IMR-90 (cell line): ENCODE measurements around the gene ATP6V0E2. TPM values are rescaled to one million over a fixed set of nuclear protein-coding genes. Genes with fewer than 3 reads are reported as not detected.

ENCODE experiments used
- ATAC-seq: fragments of 200-7000 bp; cut with Tn5 transposase; 2 replicates; pipeline ENCODE4 v1.9.1; 2020; ENCODE audit warnings: low read depth, mild to moderate bottlenecking, moderate library complexity
- BruUV-seq: library from RNA; stranded (reverse); fragments of 400-500 nt; replicated peaks from 2 replicates; lab custom pipeline; 2021; lab: Mats Ljungman, UMichigan
- CTCF ChIA-PET: fragments of 300-600 bp; formaldehyde crosslinking; extraction: SDS; loops from one replicate; lab custom pipeline; 2021; ENCODE audit warnings: antibody characterized with exemption; lab: Yijun Ruan, JAX
- POLR2A ChIA-PET: fragments of 300-600 bp; sonication (Branson Sonifier 250); formaldehyde crosslinking; loops from one replicate; lab custom pipeline; 2022; ENCODE audit warnings: antibody characterized with exemption; ENCODE audit not compliant: unreplicated experiment; lab: Charles Lee
- DNase-seq: peaks from one replicate; pipeline ENCODE4 v3.0.0; 2013
- H2AFZ ChIP-seq: replicated peaks from 2 replicates; pipeline ENCODE3; 2013; ENCODE audit warnings: low read length, mild to moderate bottlenecking; ENCODE audit not compliant: poor library complexity
- H2AK5ac ChIP-seq: 2 replicates; pipeline ENCODE4 v1.6.1; 2013; ENCODE audit warnings: low read depth, low read length, inconsistent platforms
- H2AK9ac ChIP-seq: replicated peaks from 2 replicates; pipeline ENCODE3; 2013; ENCODE audit warnings: mild to moderate bottlenecking, low read depth, low read length, moderate library complexity; ENCODE audit not compliant: poor library complexity
- H2BK120ac ChIP-seq: 2 replicates; pipeline ENCODE4 v1.6.1; 2013; ENCODE audit warnings: low read depth, low read length, inconsistent platforms
- H2BK15ac ChIP-seq: 3 replicates; pipeline ENCODE4 v1.6.1; 2013; ENCODE audit warnings: low read depth, low read length, inconsistent platforms
- H2BK20ac ChIP-seq: 2 replicates; pipeline ENCODE4 v1.6.1; 2013; ENCODE audit warnings: low read depth, mild to moderate bottlenecking, inconsistent platforms, low read length, moderate library complexity
- H2BK5ac ChIP-seq: 2 replicates; pipeline ENCODE4 v1.6.1; 2013; ENCODE audit warnings: mild to moderate bottlenecking, low read depth, low read length, inconsistent platforms; ENCODE audit not compliant: poor library complexity, severe bottlenecking
- H3K14ac ChIP-seq: replicated peaks from 2 replicates; pipeline ENCODE4 v1.6.1; 2013; ENCODE audit warnings: low read depth, low read length, inconsistent platforms
- H3K18ac ChIP-seq: 2 replicates; pipeline ENCODE4 v1.6.1; 2013; ENCODE audit warnings: low read depth, low read length, control low read depth
- H3K23ac ChIP-seq: 2 replicates; pipeline ENCODE4 v1.6.1; 2013; ENCODE audit warnings: low read depth, low read length, inconsistent platforms
- H3K27ac ChIP-seq: 2 replicates; pipeline ENCODE4 v1.5.1; 2013; ENCODE audit warnings: mild to moderate bottlenecking, control low read depth, low read length; ENCODE audit not compliant: insufficient read depth
- H3K27me3 ChIP-seq: 2 replicates; pipeline ENCODE4 v1.6.1; 2013; ENCODE audit warnings: low read length; ENCODE audit not compliant: control insufficient read depth, insufficient read depth
- H3K36me3 ChIP-seq: 2 replicates; pipeline ENCODE4 v1.6.1; 2013; ENCODE audit warnings: low read length, mixed read lengths; ENCODE audit not compliant: control insufficient read depth, insufficient read depth
- H3K4ac ChIP-seq: 2 replicates; pipeline ENCODE4 v1.6.1; 2013; ENCODE audit warnings: low read depth, low read length, inconsistent platforms
- H3K4me1 ChIP-seq: 2 replicates; pipeline ENCODE4 v1.6.1; 2013; ENCODE audit warnings: low read length, mixed read lengths; ENCODE audit not compliant: control insufficient read depth, insufficient read depth
- H3K4me2 ChIP-seq: 2 replicates; pipeline ENCODE4 v1.6.1; 2013; ENCODE audit warnings: low read depth, mild to moderate bottlenecking, control low read depth, low read length, moderate library complexity
- H3K4me3 ChIP-seq: 2 replicates; pipeline ENCODE4 v1.5.1; 2013; ENCODE audit warnings: low read depth, mild to moderate bottlenecking, control low read depth, low read length, moderate library complexity; ENCODE audit not compliant: insufficient read depth
- H3K56ac ChIP-seq: 2 replicates; pipeline ENCODE4 v1.6.1; 2013; ENCODE audit warnings: low read length, inconsistent platforms; ENCODE audit not compliant: insufficient read depth; ENCODE audit errors: extremely low read depth
- H3K79me1 ChIP-seq, 2 experiments: 2 replicates each; pipeline ENCODE4 v1.6.1; 2013; ENCODE audit warnings: low read length in 2 of 2, inconsistent platforms in 1 of 2, low read depth in 1 of 2
- H3K9ac ChIP-seq: 2 replicates; pipeline ENCODE4 v1.6.1; 2013; ENCODE audit warnings: low read depth, low read length, control low read depth
- H3K9me1 ChIP-seq: 2 replicates; pipeline ENCODE4 v1.6.1; 2013; ENCODE audit warnings: low read length, inconsistent platforms; ENCODE audit not compliant: insufficient read depth
- H3K9me3 ChIP-seq: 2 replicates; pipeline ENCODE4 v1.6.1; 2013; ENCODE audit warnings: low read length; ENCODE audit not compliant: control insufficient read depth, insufficient read depth
- H4K20me1 ChIP-seq: 2 replicates; pipeline ENCODE4 v1.6.1; 2013; ENCODE audit warnings: low read length, inconsistent platforms; ENCODE audit not compliant: insufficient read depth
- H4K5ac ChIP-seq: 2 replicates; pipeline ENCODE4 v1.6.1; 2013; ENCODE audit warnings: mild to moderate bottlenecking, low read depth, low read length, control low read depth
- H4K8ac ChIP-seq, 2 experiments: 2 replicates each; pipeline ENCODE4 v1.6.1; 2013; ENCODE audit warnings: low read depth in 2 of 2, low read length in 2 of 2, control low read depth in 1 of 2, inconsistent platforms in 1 of 2
- H4K91ac ChIP-seq: 2 replicates; pipeline ENCODE4 v1.6.1; 2013; ENCODE audit warnings: low read depth, low read length, inconsistent platforms; ENCODE audit not compliant: insufficient read depth
- BHLHE40 ChIP-seq: fragments of 150-350 bp; IDR thresholded peaks from 2 replicates; pipeline ENCODE4 v1.6.1; 2016; ENCODE audit warnings: mild to moderate bottlenecking, low read depth, low read length
- MAFK ChIP-seq: IDR thresholded peaks from 2 replicates; pipeline ENCODE4 v1.6.1; 2012; ENCODE audit warnings: low read depth, low read length, improper control_type of control experiment
- MXI1 ChIP-seq: IDR thresholded peaks from 2 replicates; pipeline ENCODE4 v1.6.1; 2012; ENCODE audit warnings: low read depth, mild to moderate bottlenecking, low read length, moderate library complexity, borderline replicate concordance
- POLR2A ChIP-seq: IDR thresholded peaks from 2 replicates; pipeline ENCODE4 v1.6.1; 2012; ENCODE audit warnings: mild to moderate bottlenecking, low read depth, low read length
- RAD21 ChIP-seq: IDR thresholded peaks from 2 replicates; pipeline ENCODE4 v1.6.1; 2012; ENCODE audit warnings: low read length, improper control_type of control experiment
- RCOR1 ChIP-seq: IDR thresholded peaks from 2 replicates; pipeline ENCODE4 v1.6.1; 2012; ENCODE audit warnings: mild to moderate bottlenecking, low read length, improper control_type of control experiment; ENCODE audit not compliant: insufficient replicate concordance
- WGBS, 2 experiments: methylation state at CpG; one replicate each; pipeline versions ENCODE4 v1.1.5 to v1.1.7; 2013; ENCODE audit warnings: missing lambda C conversion rate in 2 of 2; ENCODE audit not compliant: insufficient read length in 1 of 2; ENCODE audit errors: extremely low coverage in 2 of 2; 5-methylcytosine and 5-hydroxymethylcytosine counted together
- dilution Hi-C: fragments of 300-500 bp; cut with HindIII; formaldehyde crosslinking; loops from one replicate; pipeline ENCODE4 v1.14.3; 2018; ENCODE audit warnings: low sequenced_read_pairs; ENCODE audit not compliant: unreplicated experiment
- in situ Hi-C: fragments of 300-500 bp; cut with MboI; formaldehyde crosslinking; loops from 3 replicates; pipeline ENCODE4 v1.14.3; 2019; ENCODE audit warnings: low sequenced_read_pairs, inconsistent platforms, mixed read lengths
- intact Hi-C: fragments of 100-400 bp; cut with micrococcal nuclease; formaldehyde crosslinking; loops from 2 replicates; pipeline ENCODE4 v1.10.0; 2022
- polyA plus RNA-seq, 3 experiments: library from polyadenylated mRNA; depleted of rRNA; stranded (reverse); fragments of >200 nt; gene quantifications; 2 replicates each; pipeline ENCODE4 v1.2.3, GENCODE V29; 2012; ENCODE audit warnings: low replicate concordance in 1 of 3
- total RNA-seq: library from RNA; depleted of rRNA; stranded (reverse); fragments of >200 nt; gene quantifications from 2 replicates; pipeline ENCODE4 v1.2.3, GENCODE V29; 2012
- TF ChIP-seq, protein P1 (sequence below): fragments of 150-350 bp; IDR thresholded peaks from 2 replicates; pipeline ENCODE4 v1.6.1; 2017; ENCODE audit warnings: mild to moderate bottlenecking, antibody characterized with exemption, low read length, low read depth
- TF ChIP-seq, protein P2 (sequence below): conservative IDR thresholded peaks from 2 replicates; pipeline ENCODE4 v1.5.1; 2012; ENCODE audit warnings: mild to moderate bottlenecking, low read depth, low read length, improper control_type of control experiment
- TF ChIP-seq, protein P3 (sequence below): fragments of 150-350 bp; IDR thresholded peaks from 2 replicates; pipeline ENCODE4 v1.6.1; 2016; ENCODE audit warnings: low read depth, mild to moderate bottlenecking, low read length, moderate library complexity, borderline replicate concordance

Gene ATP6V0E2
- total and polyA plus RNA-seq, 2 of the 4 experiments (the other 2 are of a cell fraction): 5.7 to 30.3 TPM

DNA sequence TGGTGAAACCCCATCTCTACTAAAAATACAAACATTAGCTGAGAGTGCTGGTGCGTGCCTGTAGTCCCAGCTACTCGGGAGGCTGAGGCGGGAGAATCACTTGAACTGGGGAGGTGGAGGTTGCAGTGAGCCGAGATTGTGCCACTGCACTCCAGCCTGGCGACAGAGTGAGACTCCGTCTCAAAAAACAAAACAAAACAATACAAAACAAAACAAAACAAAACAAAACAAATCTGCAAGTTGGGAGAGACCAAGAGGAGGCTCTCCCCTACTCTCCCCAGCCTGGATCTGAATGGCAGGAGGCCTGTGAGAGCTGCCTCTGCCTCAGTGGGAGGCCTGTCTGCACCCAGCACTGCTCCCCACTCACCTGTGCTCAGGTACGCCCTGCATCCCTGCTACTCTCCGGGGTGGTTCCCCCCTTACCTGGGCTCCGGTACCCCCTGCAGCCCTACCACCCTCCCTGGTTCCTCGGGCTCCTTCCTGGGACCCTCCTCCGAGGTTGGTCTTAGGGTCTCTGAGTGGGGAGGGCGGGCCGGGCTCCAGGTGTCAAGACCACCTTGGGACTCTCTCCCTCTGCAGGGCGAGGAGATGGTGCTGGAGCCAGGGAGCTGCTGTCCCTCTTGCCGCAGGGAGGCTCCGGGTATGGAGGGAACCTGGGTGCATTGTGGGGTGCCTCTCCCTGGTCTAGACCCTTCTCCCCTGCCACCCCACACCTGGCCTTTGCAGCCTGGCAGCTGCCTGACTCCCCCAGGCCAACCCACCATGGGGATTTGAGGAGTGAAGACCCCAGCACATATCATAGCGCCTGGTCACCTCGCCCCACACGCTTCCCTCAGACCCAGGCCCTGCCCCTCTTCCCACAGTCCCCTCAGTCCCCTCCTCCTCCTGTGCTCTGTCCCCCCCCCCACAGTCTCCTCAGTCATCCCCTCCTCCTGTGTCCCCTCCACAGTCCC is 45.1 kb upstream of the ATP6V0E2 start:
- no peak overlapping the region for H3K4me3 ChIP-seq
- BruUV-seq: no TSS peak
- TF ChIP-seq MAFK: no peak
- TF ChIP-seq, protein P1, sequence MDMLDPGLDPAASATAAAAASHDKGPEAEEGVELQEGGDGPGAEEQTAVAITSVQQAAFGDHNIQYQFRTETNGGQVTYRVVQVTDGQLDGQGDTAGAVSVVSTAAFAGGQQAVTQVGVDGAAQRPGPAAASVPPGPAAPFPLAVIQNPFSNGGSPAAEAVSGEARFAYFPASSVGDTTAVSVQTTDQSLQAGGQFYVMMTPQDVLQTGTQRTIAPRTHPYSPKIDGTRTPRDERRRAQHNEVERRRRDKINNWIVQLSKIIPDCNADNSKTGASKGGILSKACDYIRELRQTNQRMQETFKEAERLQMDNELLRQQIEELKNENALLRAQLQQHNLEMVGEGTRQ: no peak
- TF ChIP-seq RAD21: no peak
- TF ChIP-seq, protein P2, sequence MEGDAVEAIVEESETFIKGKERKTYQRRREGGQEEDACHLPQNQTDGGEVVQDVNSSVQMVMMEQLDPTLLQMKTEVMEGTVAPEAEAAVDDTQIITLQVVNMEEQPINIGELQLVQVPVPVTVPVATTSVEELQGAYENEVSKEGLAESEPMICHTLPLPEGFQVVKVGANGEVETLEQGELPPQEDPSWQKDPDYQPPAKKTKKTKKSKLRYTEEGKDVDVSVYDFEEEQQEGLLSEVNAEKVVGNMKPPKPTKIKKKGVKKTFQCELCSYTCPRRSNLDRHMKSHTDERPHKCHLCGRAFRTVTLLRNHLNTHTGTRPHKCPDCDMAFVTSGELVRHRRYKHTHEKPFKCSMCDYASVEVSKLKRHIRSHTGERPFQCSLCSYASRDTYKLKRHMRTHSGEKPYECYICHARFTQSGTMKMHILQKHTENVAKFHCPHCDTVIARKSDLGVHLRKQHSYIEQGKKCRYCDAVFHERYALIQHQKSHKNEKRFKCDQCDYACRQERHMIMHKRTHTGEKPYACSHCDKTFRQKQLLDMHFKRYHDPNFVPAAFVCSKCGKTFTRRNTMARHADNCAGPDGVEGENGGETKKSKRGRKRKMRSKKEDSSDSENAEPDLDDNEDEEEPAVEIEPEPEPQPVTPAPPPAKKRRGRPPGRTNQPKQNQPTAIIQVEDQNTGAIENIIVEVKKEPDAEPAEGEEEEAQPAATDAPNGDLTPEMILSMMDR: no peak
- TF ChIP-seq, protein P3, sequence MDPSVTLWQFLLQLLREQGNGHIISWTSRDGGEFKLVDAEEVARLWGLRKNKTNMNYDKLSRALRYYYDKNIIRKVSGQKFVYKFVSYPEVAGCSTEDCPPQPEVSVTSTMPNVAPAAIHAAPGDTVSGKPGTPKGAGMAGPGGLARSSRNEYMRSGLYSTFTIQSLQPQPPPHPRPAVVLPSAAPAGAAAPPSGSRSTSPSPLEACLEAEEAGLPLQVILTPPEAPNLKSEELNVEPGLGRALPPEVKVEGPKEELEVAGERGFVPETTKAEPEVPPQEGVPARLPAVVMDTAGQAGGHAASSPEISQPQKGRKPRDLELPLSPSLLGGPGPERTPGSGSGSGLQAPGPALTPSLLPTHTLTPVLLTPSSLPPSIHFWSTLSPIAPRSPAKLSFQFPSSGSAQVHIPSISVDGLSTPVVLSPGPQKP: no peak
- TF ChIP-seq BHLHE40: no peak
- no peak for TF ChIP-seq RCOR1
- TF ChIP-seq POLR2A: no peak
- TF ChIP-seq MXI1: no peak

More for the DNA sequence above, 45.1 kb upstream of the ATP6V0E2 start:
- Histone ChIP-seq H3K9me1 (no peaks in the 10 kb centered on the region), H3K56ac (no peak overlapping the region), H3K79me1 (no peaks in the 10 kb centered on the region), H3K14ac (no peak overlapping the region), H3K4me2 (no peak overlapping the region), H3K27ac (no peak overlapping the region), H4K91ac (no peak overlapping the region), H2BK5ac (no peak overlapping the region), H2BK120ac (no peak overlapping the region), H3K4ac (no peak overlapping the region), H2BK15ac (no peak overlapping the region), H4K20me1 (no peaks in the 10 kb centered on the region), H2AK5ac (no peak overlapping the region), H3K9ac (no peak overlapping the region), H3K36me3 (no peaks in the 10 kb centered on the region), H4K5ac (no peak overlapping the region), H2AFZ (no peak overlapping the region), H3K18ac (no peak overlapping the region), H3K27me3 (peaks cover 15% of the 10 kb centered on the region; the same call in 1 of the 2 replicates), H2BK20ac (no peak overlapping the region), H3K4me1 (no peaks in the 10 kb centered on the region), H2AK9ac (no peak overlapping the region), H3K23ac (no peak overlapping the region), H4K8ac (no peak overlapping the region), H3K9me3 (no peaks in the 10 kb centered on the region)
- ATAC-seq (no peak), DNase-seq (no peak)
- no CpG with 5 or more reads among the region's 19 CpGs for WGBS, 2 experiments
- in situ Hi-C loops: no loop called here
- ChIA-PET CTCF (interaction anchor here (1.0 kb wide), 1 partner anchor 22 kb away, joined by 4 read pairs; no protein-coding TSS in a partner anchor), POLR2A (no interaction called here)
- intact Hi-C loops: no loop called here
- dilution Hi-C loops: no loop called here
